Astrocyte (in vitro differentiated cells and primary cell): Measurements from ENCODE around the gene ZNF780A. TPM values are rescaled to one million over a fixed set of nuclear protein-coding genes. Genes with fewer than 3 reads are reported as not detected.

ENCODE experiments used
- DNase-seq: peaks from one replicate; pipeline ENCODE4 v3.0.0-alpha.2; 2010; ENCODE audit warnings: low read depth
- FAIRE-seq: peaks from 2 replicates; lab custom pipeline; 2011; peaks lifted over from hg19 to GRCh38; lab: Jason Lieb, UNC
- H2AFZ ChIP-seq: 2 replicates; pipeline ENCODE4 v1.6.0; 2012; ENCODE audit warnings: low read depth, low read length, inconsistent platforms
- H3K27ac ChIP-seq: 2 replicates; pipeline ENCODE4 v1.5.1; 2011; ENCODE audit warnings: low read depth, low read length, inconsistent platforms
- H3K27me3 ChIP-seq: 2 replicates; pipeline ENCODE4 v1.6.0; 2011; ENCODE audit warnings: low read length, inconsistent platforms; ENCODE audit not compliant: insufficient read depth
- H3K36me3 ChIP-seq: 2 replicates; pipeline ENCODE4 v1.5.1; 2011; ENCODE audit warnings: low read length, inconsistent platforms; ENCODE audit not compliant: insufficient read depth
- H3K4me1 ChIP-seq: 2 replicates; pipeline ENCODE4 v1.5.1; 2011; ENCODE audit warnings: low read length, inconsistent platforms; ENCODE audit not compliant: insufficient read depth
- H3K4me2 ChIP-seq: 2 replicates; pipeline ENCODE4 v1.6.0; 2012; ENCODE audit warnings: low read length, inconsistent platforms
- H3K4me3 ChIP-seq: 2 replicates; pipeline ENCODE4 v1.5.1; 2011; ENCODE audit warnings: low read depth, mild to moderate bottlenecking, low read length, inconsistent platforms; ENCODE audit not compliant: insufficient read depth
- H3K79me2 ChIP-seq: 2 replicates; pipeline ENCODE4 v1.6.0; 2012; ENCODE audit warnings: mild to moderate bottlenecking, low read length, inconsistent platforms; ENCODE audit not compliant: insufficient read depth
- H3K9ac ChIP-seq: 2 replicates; pipeline ENCODE4 v1.6.0; 2012; ENCODE audit warnings: mild to moderate bottlenecking, low read length, inconsistent platforms
- H3K9me3 ChIP-seq: 2 replicates; pipeline ENCODE4 v1.5.1; 2012; ENCODE audit warnings: low read depth, mild to moderate bottlenecking, low read length, inconsistent platforms; ENCODE audit not compliant: insufficient read depth
- H4K20me1 ChIP-seq: 2 replicates; pipeline ENCODE4 v1.6.0; 2012; ENCODE audit warnings: low read length, inconsistent platforms; ENCODE audit not compliant: insufficient read depth
- H3K27ac Mint-ChIP-seq: one replicate; pipeline ENCODE4 v1.8.0; 2021; ENCODE audit warnings: mild to moderate bottlenecking, mixed read lengths; ENCODE audit not compliant: unreplicated experiment
- H3K27me3 Mint-ChIP-seq: one replicate; pipeline ENCODE4 v1.8.0; 2021; ENCODE audit warnings: low read depth, mixed read lengths; ENCODE audit not compliant: unreplicated experiment
- H3K36me3 Mint-ChIP-seq: one replicate; pipeline ENCODE4 v1.8.0; 2021; ENCODE audit warnings: low read depth, mixed read lengths; ENCODE audit not compliant: unreplicated experiment
- H3K4me1 Mint-ChIP-seq: one replicate; pipeline ENCODE4 v1.8.0; 2021; ENCODE audit warnings: low read depth, mixed read lengths; ENCODE audit not compliant: unreplicated experiment
- H3K4me3 Mint-ChIP-seq: one replicate; pipeline ENCODE4 v1.8.0; 2021; ENCODE audit warnings: mild to moderate bottlenecking, moderate library complexity, mixed read lengths; ENCODE audit not compliant: unreplicated experiment
- H3K9me3 Mint-ChIP-seq: one replicate; pipeline ENCODE4 v1.8.0; 2021; ENCODE audit warnings: mild to moderate bottlenecking, mixed read lengths; ENCODE audit not compliant: unreplicated experiment
- EZH2 ChIP-seq: IDR thresholded peaks from 2 replicates; pipeline ENCODE4 v1.6.1; 2012; ENCODE audit warnings: mild to moderate bottlenecking, low read length, inconsistent platforms; ENCODE audit not compliant: insufficient read depth
- total RNA-seq: library from RNA; stranded (reverse); gene quantifications from 2 replicates; pipeline ENCODE4 v1.2.1, GENCODE V29; 2021
- TF ChIP-seq, protein P1 (sequence below): IDR thresholded peaks from 2 replicates; pipeline ENCODE4 v1.5.1; 2011; ENCODE audit warnings: low read depth, mild to moderate bottlenecking, inconsistent platforms, low read length, moderate library complexity; ENCODE audit not compliant: insufficient read depth

The ZNF780A gene
- total RNA-seq, 1 donor from 2014 or later = 18.7 TPM

DNA sequence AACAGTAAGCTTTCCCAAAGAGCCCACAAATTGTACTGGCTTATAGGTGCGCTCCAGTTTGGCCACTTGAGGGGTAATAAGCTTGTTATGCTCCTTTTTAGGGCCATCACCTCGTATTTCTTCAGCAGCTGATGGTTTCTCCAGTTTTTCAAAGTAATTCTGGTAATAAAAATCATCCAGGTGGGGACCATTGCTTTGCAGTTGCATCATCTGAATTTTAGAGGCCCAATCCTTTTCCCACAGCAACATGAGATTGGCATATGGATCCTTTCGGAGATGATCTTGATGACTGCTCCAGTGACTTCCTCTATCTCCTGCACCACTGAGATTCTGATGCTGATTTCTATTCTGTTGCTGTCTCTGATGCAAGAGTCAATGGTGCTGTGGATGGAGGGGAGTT lies 66.8 kb downstream of the ZNF780A start:
- Histone ChIP-seq H3K9me3 (peaks cover 31% of the 10 kb centered on the region), H3K27me3 (no peaks in the 10 kb centered on the region), H3K4me3 (no peak overlapping the region), H3K9ac (no peak overlapping the region), H3K4me2 (no peak overlapping the region), H3K36me3 (no peaks in the 10 kb centered on the region), H2AFZ (no peak overlapping the region), H4K20me1 (no peaks in the 10 kb centered on the region), H3K27ac (no peak overlapping the region), H3K79me2 (no peaks in the 10 kb centered on the region), H3K4me1 (no peaks in the 10 kb centered on the region)
- no peak for FAIRE-seq
- no peak for DNase-seq
- peaks cover 2% of the 10 kb centered on the region for H3K36me3 Mint-ChIP-seq
- no peak overlapping the region for H3K27ac Mint-ChIP-seq
- TF ChIP-seq, protein P1, sequence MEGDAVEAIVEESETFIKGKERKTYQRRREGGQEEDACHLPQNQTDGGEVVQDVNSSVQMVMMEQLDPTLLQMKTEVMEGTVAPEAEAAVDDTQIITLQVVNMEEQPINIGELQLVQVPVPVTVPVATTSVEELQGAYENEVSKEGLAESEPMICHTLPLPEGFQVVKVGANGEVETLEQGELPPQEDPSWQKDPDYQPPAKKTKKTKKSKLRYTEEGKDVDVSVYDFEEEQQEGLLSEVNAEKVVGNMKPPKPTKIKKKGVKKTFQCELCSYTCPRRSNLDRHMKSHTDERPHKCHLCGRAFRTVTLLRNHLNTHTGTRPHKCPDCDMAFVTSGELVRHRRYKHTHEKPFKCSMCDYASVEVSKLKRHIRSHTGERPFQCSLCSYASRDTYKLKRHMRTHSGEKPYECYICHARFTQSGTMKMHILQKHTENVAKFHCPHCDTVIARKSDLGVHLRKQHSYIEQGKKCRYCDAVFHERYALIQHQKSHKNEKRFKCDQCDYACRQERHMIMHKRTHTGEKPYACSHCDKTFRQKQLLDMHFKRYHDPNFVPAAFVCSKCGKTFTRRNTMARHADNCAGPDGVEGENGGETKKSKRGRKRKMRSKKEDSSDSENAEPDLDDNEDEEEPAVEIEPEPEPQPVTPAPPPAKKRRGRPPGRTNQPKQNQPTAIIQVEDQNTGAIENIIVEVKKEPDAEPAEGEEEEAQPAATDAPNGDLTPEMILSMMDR = no peak
- no peak for TF ChIP-seq EZH2
- no peaks in the 10 kb centered on the region for H3K4me1 Mint-ChIP-seq
- no peak overlapping the region for H3K4me3 Mint-ChIP-seq
- H3K27me3 Mint-ChIP-seq = no peaks in the 10 kb centered on the region
- peaks cover 49% of the 10 kb centered on the region for H3K9me3 Mint-ChIP-seq

Other genes starting within 250 kb of the ZNF780A start
- 109 and 135 TPM in 2 replicates for gene FBL, start 244.6 kb downstream of the ZNF780A start, total RNA-seq
- 0.54 and 1.4 TPM in 2 replicates for gene FCGBP, start 156.3 kb downstream of the ZNF780A start, total RNA-seq
- gene PSMC4, start 119.8 kb downstream of the ZNF780A start, total RNA-seq = 121 and 127 TPM in 2 replicates
- 2.0 and 3.0 TPM in 2 replicates for gene ZNF546, start 93.9 kb downstream of the ZNF780A start, total RNA-seq
- 12.0 and 13.2 TPM in 2 replicates for gene ZNF780B, start 34.7 kb downstream of the ZNF780A start, total RNA-seq
- 17.2 and 19.0 TPM in 2 replicates for gene MAP3K10, start 100.5 kb upstream of the ZNF780A start, total RNA-seq
- not detected in 2 replicates for gene TTC9B, start 127.4 kb upstream of the ZNF780A start, total RNA-seq
- gene CCNP, start 135.7 kb upstream of the ZNF780A start, total RNA-seq = 0.43 and 0.62 TPM in 2 replicates
- 125 and 127 TPM in 2 replicates for gene AKT2, start 194.4 kb upstream of the ZNF780A start, total RNA-seq